ENCODE data around the gene TSHZ1.
"Not testable (repeated sequence)": the region's sequence is repeated elsewhere in the genome, so short reads cannot be mapped to it uniquely, and the experiment has no call there.

The TSHZ1 gene

DNA sequence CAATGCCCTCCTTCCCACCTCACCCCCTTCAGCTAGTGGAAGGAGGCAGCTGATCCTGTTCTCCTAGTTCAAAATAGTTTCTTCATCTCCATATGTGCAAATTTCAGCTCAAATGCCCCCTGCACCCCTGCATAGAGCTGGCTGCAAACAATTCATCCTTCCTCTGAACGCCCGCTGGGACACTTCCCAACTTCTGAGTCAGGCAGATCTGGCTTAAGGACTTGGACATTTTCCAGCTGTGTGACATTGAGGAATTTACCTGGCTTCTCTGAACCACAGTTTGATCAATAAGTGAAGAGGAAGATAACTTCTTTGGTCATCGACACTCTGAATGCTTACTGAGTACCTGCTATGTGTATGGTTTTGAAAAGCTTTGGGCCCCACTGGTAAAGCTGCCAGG lies 25.1 kb upstream of the TSHZ1 start:
- no peak for FAIRE-seq

DNA sequence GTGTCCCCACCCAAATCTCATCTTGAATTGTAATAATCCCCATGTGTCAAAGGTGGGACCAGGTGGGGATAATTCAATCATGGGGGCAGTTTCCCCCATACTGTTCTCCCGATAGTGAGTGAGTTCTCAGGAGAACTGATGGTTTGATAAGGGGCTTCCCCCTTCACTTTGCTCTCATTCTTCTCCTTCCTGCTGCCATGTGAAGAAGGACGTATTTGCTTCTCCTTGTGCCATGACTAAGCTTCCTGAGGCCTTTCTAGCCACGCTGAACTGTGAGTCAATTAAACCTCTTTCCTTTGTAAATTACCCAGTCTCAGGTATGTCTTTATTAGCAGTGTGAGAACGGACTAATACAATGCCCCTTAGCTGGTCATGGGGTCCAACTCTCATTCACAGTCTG lies 22.9 kb upstream of the TSHZ1 start:
- not testable (repeated sequence) for FAIRE-seq

DNA sequence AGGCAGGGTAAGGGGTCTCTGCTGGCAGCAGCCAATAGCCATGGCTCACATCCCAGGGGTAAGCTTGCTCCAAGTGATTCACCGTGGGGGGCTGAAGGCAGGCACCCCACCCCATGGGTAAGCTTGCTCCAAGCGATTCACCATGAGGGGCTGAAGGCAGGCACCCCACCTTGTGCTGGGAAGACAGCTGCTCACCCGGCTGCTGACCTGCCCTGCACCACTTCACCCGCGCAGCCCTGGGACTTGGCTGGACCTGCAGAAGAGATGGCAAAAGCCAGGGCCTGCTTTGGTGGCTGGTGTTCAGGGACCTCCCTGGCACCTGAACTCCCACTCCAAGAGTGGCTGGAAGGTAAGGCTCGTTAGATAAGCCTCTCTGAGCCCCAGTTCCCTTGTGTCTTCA lies 20.9 kb upstream of the TSHZ1 start:
- no peak for FAIRE-seq

DNA sequence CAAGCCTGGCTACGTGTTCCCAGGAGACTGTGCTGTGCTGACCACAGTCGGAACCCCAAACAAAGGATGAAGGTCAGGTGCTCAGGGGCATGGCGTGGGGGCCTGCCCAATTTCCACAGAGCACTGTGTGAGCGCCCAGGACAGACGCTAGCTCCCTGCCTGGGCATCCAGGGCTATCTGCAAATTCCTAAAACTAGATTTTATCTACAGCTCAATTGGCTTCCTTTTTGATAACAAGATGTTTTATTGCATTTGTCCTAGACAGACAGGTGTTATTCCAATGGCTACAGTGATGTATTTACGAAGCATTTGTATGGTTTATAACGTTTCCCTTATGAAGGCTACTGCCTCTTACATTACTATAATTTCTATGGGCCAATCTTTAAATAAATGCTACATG lies 17.7 kb upstream of the TSHZ1 start:
- FAIRE-seq = no peak

DNA sequence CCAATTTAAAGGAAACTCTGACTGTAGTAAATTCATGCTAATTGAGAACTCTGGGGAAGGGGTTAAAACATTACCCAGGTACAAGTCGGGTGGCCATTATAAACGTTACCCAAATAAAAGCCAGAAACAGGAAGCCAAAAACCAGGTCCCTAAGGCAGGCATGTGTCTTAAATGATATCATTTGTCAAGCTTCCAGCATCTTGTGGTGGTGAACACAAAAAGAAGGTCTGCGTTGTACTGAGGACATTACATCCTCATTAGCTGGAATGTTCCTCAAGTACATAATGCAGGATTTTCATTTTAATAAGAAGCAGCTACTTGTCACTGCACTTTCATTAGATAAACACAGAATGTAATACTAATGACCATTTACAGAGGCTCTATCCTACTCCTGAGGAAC lies 12.6 kb upstream of the TSHZ1 start:
- no peak for FAIRE-seq

DNA sequence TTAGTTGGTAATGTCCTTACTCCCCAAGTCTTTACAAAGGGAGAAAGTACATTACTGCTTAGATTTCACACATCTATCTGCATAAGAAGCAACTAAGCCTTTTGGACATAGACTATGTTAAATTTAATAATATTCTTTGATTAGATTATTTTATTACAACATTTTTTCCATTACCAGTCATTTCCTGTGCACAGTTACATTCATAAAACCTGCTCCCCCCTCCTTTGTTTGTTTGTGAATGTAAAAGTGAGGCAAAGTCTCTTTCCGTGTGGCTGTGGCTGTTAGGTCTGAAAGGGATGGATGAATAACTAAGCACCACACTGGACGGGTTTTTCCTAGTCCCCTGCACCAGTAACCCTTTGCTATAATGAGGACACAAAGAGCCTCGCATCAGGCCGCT lies 11.3 kb upstream of the TSHZ1 start:
- no peak for FAIRE-seq

DNA sequence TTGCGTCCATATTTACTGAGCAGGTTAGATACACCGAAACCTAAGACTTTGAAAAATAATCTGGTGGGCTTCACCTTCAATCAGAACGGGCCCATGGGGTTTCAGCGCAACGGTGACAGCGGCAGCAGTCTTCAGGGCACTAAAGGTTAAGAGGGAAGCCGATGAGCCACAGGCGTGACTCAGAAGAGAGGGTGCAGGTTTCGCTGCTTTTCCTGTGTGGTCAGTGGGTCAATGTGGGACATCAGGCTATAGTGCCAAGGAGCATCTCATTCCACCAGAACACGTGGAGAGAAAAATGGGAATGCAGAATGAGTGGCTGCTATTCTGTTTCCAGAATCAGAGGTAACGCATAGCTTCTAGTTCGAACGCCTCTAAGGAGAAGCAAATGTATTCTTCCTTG lies 10.5 kb upstream of the TSHZ1 start:
- FAIRE-seq = no peak

DNA sequence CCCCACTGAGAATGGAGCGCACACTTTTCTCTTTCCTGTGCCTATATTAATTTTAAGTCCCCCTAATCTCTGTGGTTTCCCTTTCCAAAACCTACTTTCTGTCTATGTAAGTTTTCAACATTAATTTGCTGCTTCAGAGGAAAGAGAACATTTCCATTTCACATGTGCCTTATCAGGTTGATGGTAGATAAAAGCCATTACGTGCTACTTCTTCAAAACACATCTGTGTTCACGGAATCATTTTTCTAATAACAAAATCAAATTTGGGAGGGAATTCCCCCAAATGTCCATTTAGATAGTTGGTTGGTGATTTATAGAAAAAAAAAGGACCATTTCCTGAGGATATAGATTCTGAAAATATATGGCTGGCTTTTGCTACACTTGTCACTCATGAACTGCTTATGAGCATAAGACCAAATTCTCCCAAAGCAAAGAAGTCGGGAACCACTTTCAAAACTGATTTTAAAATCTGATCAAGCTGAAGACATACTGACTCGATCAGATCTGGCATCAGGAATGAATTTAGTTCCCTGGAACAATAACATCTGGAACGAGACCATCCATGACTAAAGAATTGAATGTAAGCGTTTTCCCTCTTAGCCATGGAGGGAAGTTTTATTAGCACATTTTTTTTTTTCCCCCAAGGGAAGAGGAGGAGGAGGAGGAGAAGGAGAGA lies 9.9 kb upstream of the TSHZ1 start:
- FAIRE-seq = no peak

DNA sequence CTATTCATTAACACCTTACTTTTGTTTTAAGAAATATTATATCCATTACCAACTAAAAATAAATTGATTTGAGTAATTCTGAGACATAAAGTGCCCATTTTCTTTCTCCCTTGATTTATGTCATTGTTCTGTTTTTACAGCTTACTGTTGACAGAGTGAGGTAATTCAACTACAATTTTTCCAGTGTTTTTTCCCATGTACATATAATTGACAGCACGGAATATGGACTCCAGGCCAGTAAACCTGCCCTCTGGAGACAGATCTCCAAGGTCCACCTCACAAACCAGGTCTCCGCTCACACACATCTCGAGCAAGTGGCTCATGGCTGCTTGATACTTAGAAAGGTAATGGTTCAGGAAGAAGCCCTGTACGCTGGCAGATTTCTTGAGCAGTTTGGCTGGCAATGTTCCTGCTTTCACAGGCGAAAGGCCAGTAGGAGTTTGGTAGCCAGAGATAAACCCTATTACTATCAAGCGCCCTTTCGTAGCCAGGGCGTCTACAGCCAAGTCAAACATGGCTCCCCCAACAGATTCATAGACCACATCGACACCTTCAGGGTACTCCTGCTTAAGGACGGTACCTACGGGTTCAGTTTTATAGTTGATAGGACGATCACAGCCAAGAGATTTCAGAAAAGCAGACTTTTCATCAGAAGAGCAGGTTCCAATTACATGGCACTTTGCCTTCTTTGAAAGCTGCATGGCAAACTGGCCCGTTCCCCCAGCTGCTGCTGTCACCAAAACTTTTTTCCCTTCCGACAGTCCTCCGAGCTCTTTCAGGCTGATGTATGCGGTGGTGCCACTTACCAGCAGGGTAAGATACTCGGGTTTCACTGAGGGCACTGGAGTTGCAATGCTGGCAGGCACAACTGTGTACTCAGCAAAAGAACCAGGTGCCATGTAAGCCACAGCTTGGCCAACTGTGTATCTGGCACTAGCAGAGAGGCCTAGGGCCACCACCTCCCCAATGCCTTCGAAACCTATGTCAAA lies 9.0 kb upstream of the TSHZ1 start:
- FAIRE-seq = no peak

DNA sequence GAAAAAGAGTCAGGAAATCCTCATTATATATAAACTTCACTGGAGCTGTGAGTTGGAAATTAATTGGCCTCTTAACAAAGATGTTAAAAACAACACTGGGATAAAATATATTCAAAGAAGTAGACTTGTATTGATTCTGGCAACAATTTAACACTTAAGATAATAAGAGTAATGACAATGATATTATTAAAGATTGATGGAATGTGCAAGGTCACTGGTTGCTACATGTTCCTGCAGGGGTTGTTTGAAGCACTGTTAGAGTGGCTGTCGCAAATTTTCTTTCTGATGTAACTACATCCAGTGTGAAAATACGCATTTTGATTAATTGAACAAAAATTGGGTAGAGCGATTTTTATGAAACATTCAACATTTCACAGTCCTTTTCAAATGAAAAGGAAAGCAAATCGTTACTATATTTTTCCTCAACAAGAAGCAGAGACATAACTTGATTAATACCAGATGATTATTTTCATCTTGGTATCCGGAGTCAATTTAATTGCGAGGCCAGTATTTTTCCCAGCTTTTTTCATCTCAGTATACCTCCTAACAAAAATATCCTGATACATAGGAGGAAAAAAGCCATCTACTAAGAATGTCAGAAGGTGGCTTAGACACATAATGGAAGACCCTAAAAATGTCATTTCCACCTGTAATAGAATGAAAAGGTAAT lies 7.8 kb upstream of the TSHZ1 start:
- FAIRE-seq = no peak

DNA sequence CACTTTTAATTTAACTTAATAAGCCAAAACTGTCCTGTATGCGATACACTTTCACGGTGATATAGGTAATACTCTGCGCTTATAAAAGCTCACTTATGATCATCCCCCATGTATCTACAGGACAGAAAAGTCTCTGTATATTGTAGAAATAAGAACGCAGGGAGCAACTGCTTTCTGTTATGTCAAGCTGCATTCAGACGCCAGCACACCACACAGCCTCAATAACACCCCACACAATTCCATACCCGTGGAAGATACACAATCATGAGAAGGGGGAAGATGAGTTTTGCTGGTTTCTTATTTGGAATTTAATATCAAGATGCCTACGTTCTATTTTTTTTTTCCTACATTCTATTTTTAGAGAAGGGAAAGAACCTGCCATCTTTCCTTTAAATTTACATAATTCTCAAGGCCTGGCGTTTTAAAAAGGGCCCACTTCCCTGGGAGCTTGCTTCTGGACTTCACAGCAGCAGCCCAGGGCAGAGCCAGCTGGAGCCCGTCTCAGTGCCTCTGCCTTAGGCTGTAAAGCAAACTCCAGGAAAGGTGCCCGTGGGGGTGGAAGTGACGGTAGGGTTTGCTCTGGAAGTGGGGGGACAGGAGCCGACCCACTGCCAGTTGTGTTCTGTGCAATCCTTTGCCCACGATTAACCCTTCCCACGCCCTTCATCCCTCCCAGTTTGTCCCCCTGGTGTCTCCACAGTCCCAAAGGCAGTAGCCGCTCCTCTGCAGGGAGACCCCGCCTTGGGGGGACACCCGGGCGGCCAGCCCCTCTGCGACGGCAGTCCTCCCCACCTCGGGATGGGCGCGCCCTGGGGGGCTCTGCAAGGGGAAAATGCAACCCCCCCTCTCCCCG lies 7.0 kb upstream of the TSHZ1 start:
- no peak for FAIRE-seq

DNA sequence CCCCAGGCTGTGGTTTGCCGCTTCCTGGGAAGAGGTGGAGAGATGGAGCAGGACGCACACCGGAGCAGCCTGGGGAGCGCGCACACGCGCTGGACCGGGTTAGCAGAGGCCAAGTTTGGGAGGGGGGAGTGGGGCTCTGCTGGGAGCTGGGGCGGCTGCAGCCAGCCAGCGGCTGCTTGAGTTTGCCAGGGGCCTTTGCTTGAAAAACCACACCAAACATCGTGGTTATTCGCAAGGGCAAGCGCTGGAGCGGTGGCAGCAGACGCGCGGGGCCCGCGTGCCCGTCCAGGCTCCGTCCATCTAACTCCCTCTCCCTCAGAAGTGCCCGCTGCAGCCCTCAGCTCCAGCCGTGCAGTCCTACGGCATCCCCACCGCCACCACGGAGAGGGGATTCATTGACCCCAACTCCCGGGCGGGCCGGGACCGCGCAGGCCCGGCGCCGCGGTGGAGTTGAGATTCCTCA lies 6.3 kb upstream of the TSHZ1 start:
- FAIRE-seq = no peak

DNA sequence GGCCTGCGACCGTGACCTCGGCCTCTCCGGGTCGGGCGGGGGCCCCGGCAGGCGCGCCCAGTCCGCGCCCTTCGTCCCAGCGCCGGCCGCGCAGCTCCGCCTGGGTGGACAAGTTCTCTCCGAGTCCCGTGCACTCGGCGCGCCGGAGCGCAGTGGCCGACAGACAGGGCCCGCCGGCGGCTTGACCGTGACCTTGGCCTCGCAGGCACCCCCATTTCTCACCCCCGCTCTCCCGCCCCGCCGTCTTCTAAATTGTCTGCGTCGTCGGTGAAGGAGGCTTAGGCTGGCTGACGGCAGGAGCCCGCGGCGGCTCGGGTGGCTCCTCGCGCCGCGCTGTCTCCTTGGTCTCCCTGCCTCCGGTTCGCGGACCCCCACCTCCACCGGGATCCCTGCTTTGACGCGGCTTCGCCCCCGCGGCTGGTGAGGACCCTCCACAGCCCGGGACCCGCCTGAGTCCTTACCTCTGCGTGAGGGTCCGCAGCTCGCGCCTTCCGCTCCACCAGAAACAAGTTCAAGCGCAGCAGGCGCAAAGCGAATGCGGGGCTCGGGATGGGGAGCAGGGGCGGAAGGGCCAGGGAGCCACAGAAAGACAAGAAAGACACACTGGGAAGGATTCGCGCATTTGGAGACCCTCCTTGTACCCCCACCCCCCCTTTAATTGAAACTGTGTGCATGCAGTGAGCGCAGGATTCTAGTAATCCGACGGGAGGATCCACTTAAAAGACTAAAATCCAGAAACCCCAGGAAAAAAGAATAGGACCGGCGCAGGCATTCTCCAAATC lies 5.7 kb upstream of the TSHZ1 start:
- FAIRE-seq = no peak

DNA sequence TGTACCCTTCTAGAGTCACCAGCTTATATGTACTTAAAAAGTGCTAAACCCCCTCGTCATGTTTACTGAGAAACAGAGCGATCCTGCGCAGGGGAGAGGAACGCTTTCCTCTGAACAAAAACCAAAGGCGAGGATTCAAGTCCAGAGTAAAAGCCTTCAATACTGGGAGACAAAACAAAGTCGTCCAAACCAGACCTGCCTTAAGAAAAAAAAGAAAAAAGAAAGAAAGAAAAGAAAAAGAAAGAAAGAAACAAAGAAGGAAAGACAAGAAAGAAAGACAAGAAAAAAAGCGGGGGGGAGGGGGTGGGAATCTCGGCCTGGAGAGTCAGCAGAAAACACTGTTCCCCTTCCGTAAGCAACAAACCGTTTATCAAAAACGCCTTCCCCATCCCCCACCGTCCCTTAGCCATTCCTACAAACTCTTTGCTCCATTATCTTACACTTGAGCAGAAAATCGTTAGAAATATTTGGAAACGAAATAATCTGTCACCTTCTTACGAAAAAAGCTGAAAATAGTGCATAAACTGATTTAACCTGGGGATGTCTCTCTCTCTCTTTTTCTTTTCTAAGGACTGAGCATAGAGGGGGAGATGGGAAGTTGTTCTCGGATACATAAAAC lies 5.0 kb upstream of the TSHZ1 start:
- no peak for FAIRE-seq

DNA sequence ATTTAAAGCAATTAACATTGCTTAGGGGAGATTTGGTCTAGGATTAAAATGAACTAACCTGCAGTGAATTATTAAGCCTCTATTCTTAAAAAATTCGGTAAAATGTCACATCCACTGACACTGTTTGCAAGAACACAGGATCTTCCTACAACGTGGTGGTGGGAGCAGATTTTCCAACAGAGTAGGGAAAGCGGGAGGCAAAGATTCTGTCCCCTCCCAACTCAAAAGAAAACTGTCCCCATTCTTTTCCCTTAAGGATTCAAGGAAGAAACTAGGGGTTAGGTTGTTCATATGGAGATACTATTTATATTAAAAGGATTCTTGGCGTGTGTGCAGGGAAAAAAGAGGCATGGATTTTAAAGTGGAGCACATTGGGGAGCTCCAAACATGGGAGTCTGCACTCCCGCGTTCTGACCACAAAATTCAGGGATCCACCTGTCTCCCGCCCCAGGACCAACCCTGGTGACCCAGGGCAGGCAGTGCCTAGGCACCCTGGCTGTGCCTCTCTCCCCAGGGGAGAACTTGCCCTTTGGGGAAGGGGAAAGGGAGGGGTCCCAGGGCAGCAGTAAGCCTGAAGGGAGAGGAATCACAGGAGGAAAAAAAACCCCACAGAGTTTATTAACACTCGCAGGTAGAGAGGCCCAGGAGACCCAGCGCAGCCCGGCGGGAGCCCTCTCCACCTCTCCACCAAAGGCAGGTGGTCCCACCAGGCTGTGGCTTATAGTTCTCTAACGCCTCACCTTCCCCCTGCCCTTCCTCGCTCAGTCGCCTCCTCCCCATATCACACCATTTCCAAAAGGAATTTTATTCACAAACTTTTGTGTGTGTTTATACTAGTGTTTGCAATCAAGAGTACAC lies 3.9 kb upstream of the TSHZ1 start:
- no peak for FAIRE-seq

DNA sequence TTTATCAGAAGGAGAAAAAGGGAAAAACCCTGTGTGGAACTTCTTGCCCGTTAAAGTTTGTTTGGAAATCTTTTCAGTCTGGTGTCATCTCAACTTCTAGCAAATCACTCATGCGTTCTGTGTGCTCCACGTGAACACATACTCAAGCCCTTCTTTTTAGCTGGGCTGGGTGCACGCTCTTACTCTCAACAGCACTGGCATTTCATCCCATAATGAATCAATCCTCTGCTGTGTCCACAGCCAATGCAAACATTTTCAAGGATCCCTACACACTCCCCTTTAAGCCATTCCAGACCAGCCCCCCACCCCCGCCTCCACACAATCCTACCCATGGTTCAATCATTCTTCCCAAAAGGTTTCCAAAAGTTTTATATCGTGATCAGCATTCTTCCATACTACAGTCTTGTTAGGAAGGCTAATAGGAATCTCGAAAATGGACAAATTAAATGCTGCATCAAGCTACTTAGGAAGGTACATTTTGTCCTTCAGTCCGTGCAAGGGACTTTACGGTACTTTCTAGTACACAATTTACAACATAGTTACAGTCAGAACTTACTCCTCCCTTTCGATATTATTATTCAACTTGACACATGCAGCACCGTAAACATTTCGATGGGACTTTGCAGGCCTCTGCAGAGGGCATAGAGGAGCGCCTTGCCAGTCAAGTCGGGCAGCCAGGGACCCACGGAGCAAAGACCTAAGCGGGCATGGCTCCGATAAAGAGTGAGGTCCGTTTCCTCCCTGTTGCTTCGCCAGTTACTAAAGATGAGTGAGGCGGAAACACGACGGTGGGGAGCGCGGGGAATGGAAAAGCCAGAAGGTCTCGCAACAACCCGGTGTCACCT lies 3.1 kb upstream of the TSHZ1 start:
- FAIRE-seq = no peak

DNA sequence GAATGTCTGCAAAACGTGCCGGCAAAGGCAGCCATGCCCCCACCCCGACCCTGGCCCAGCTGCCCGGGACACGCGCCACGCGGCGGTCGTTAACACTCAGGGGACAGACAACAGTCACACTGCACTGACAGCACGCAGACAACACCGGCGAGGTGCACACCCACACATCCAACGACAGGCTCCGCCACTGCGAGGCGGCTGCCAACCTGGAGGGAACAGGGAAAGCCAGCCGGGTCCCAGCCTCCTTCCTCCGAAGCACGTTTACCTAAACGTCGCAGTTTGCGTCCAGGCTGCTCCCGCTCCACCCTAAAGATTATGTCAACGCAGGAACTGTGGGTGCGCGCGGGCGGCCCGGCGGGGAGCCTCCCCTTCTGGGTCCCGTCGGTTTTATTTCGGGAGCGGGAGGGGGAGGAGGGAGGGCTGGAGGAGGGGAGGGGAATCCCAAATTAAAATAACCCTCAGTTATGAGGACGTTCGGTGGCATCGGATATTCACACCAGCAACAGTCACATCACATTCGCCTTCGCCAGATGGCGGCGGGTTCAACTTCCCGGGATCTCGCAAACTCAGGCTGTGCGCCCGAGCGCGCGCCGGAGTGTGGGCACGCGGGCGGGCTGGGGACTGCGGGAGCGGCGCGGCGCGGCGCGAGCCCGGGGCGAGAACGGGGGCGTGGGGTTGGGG lies 2.3 kb upstream of the TSHZ1 start:
- no peak for FAIRE-seq

DNA sequence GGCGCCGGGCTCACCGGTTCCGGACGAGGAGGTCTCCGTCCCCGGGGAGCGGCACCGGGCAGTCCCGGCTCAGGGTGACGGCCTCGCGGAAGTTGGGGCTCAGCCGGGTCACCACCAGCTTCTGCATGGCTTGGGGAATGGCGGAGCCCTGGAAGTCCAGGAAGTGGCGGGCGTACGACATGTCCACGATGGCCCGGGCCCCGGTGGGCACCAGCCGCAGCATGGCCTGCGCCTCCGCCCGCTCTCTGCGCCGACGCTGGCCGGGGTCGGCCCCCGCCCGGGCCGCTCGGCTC lies 1.8 kb upstream of the TSHZ1 start:
- FAIRE-seq = no peak
